Endothelial cell of umbilical vein (primary cell): Measurements from ENCODE around the gene BSPRY. TPM values are rescaled to one million over a fixed set of nuclear protein-coding genes. Genes with fewer than 3 reads are reported as not detected.

Experiments
- BruUV-seq: library from RNA; stranded (reverse); fragments of 400-500 nt; replicated peaks from 2 replicates; lab custom pipeline; 2021; lab: Mats Ljungman, UMichigan
- CTCF ChIA-PET: fragments of 300-600, 350-600 bp; sonication (Branson Sonifier 250); formaldehyde crosslinking; loops from one replicate; lab custom pipeline; 2021; ENCODE audit warnings: antibody characterized with exemption, inconsistent platforms; lab: Charles Lee
- POLR2A ChIA-PET: fragments of 300-600, 350-600 bp; sonication (Branson Sonifier 250); formaldehyde crosslinking; loops from one replicate; lab custom pipeline; 2021; ENCODE audit warnings: antibody characterized with exemption, inconsistent platforms; lab: Charles Lee
- DNase-seq: peaks from one replicate; pipeline ENCODE4 v3.0.0-alpha.2; 2011; ENCODE audit warnings: low read depth, low spot score
- FAIRE-seq: peaks from 2 replicates; lab custom pipeline; 2011; peaks lifted over from hg19 to GRCh38; lab: Jason Lieb, UNC
- H2AFZ ChIP-seq: 2 replicates; pipeline ENCODE4 v1.6.0; 2012; ENCODE audit warnings: low read depth, low read length, control low read depth, inconsistent platforms
- H3K27ac ChIP-seq: 2 replicates; pipeline ENCODE4 v1.5.1; 2011; ENCODE audit warnings: low read depth, mild to moderate bottlenecking, control low read depth, low read length, moderate library complexity; ENCODE audit not compliant: insufficient read depth
- H3K27me3 ChIP-seq, 2 experiments: 2 replicates each; pipeline versions ENCODE4 v1.6.0 to v1.6.1; 2011; ENCODE audit warnings: low read length in 2 of 2, mixed read lengths in 1 of 2; ENCODE audit not compliant: control insufficient read depth in 2 of 2, insufficient read depth in 2 of 2
- H3K36me3 ChIP-seq, 2 experiments: 2 replicates in 1 of 2; 3 replicates in 1 of 2; pipeline ENCODE4 v1.5.1; 2011; ENCODE audit warnings: low read length in 2 of 2, mild to moderate bottlenecking in 1 of 2, moderate library complexity in 1 of 2; ENCODE audit not compliant: control insufficient read depth in 2 of 2, insufficient read depth in 2 of 2; ENCODE audit errors: extremely low read depth in 1 of 2
- H3K4me1 ChIP-seq: 3 replicates; pipeline ENCODE4 v1.5.1; 2011; ENCODE audit warnings: mild to moderate bottlenecking, low read length; ENCODE audit not compliant: control insufficient read depth, insufficient read depth; ENCODE audit errors: extremely low read depth
- H3K4me2 ChIP-seq: 2 replicates; pipeline ENCODE4 v1.6.1; 2011; ENCODE audit warnings: low read length, control low read depth, mixed read lengths; ENCODE audit not compliant: insufficient read depth
- H3K4me3 ChIP-seq, 3 experiments: fragments of 200-600 bp in 1 of 3; sonication (generic), shearing (Covaris generic) in 1 of 3; replicated peaks in 1 of 3; 2 replicates each; pipeline ENCODE4 v1.5.1; 2011 to 2016; ENCODE audit warnings: control low read depth in 3 of 3, low read length in 3 of 3, mild to moderate bottlenecking in 2 of 3, inconsistent platforms in 1 of 3, low read depth in 1 of 3, moderate library complexity in 1 of 3; ENCODE audit not compliant: insufficient read depth in 1 of 3
- H3K79me2 ChIP-seq: 2 replicates; pipeline ENCODE4 v1.6.0; 2012; ENCODE audit warnings: low read length, inconsistent platforms; ENCODE audit not compliant: control insufficient read depth, insufficient read depth
- H3K9ac ChIP-seq: replicated peaks from 2 replicates; pipeline ENCODE3; 2011; ENCODE audit warnings: low read length, control low read depth; ENCODE audit not compliant: insufficient read depth; ENCODE audit errors: extremely low read depth
- H3K9me1 ChIP-seq: replicated peaks from 3 replicates; pipeline ENCODE4 v1.6.0; 2011; ENCODE audit warnings: mild to moderate bottlenecking, low read length; ENCODE audit not compliant: control insufficient read depth, insufficient read depth; ENCODE audit errors: extremely low read depth
- H3K9me3 ChIP-seq: replicated peaks from 2 replicates; pipeline ENCODE4 v1.5.1; 2012; ENCODE audit warnings: low read length, inconsistent platforms; ENCODE audit not compliant: control insufficient read depth, insufficient read depth
- H4K20me1 ChIP-seq: replicated peaks from 2 replicates; pipeline ENCODE3; 2011; ENCODE audit warnings: mild to moderate bottlenecking, low read length; ENCODE audit not compliant: control insufficient read depth, insufficient read depth; ENCODE audit errors: extremely low read depth
- CTCF ChIP-seq, 2 donors: IDR thresholded peaks; 1 replicate in 1 of 2; 2 replicates in 1 of 2; pipeline ENCODE4 v1.5.1; 2011; ENCODE audit warnings: low read length in 2 of 2, mild to moderate bottlenecking in 2 of 2, moderate library complexity in 2 of 2, control low read depth in 1 of 2, inconsistent platforms in 1 of 2, low read depth in 1 of 2; ENCODE audit not compliant: insufficient read depth in 1 of 2; ENCODE audit errors: extremely low read depth in 1 of 2
- EZH2 ChIP-seq: IDR thresholded peaks from 2 replicates; pipeline ENCODE4 v1.6.1; 2012; ENCODE audit warnings: borderline replicate concordance, low read depth, mild to moderate bottlenecking, moderate library complexity, low read length, inconsistent platforms; ENCODE audit not compliant: severe bottlenecking
- FOS ChIP-seq: IDR thresholded peaks from 2 replicates; pipeline ENCODE4 v1.6.1; 2011; ENCODE audit warnings: mild to moderate bottlenecking, low read length, moderate library complexity, borderline replicate concordance; ENCODE audit not compliant: insufficient read depth
- GATA2 ChIP-seq: IDR thresholded peaks from 2 replicates; pipeline ENCODE4 v1.7.0; 2011; ENCODE audit warnings: low read depth, mild to moderate bottlenecking, moderate library complexity, mixed read lengths, low read length; ENCODE audit not compliant: insufficient read length, insufficient read depth
- JUN ChIP-seq: IDR thresholded peaks from 2 replicates; pipeline ENCODE4 v1.6.1; 2011; ENCODE audit warnings: borderline replicate concordance, low read depth; ENCODE audit not compliant: insufficient read length, insufficient read depth
- MYC ChIP-seq: IDR thresholded peaks from one replicate; pipeline ENCODE4 v1.6.1; 2011; ENCODE audit warnings: mild to moderate bottlenecking, low read depth, low read length
- POLR2A ChIP-seq: IDR thresholded peaks from 2 replicates; pipeline ENCODE4 v1.6.1; 2012; ENCODE audit warnings: low read depth, mild to moderate bottlenecking, control low read depth, low read length
- POLR2AphosphoS5 ChIP-seq: IDR thresholded peaks from 2 replicates; pipeline ENCODE4 v1.6.1; 2012; ENCODE audit warnings: low read depth, mild to moderate bottlenecking, control low read depth, low read length, moderate library complexity; ENCODE audit not compliant: insufficient read depth
- dilution Hi-C: fragments of 300-500 bp; cut with MboI; formaldehyde crosslinking; loops from one replicate; pipeline ENCODE4 v1.15.0; 2019; ENCODE audit warnings: low sequenced_read_pairs; ENCODE audit not compliant: extremely low pct_ligation_motif_present
- intact Hi-C: fragments of 100-400 bp; cut with micrococcal nuclease; formaldehyde crosslinking; loops from one replicate; pipeline ENCODE4 v1.10.0; 2022
- polyA plus RNA-seq, 4 experiments: library from polyadenylated mRNA; depleted of rRNA in 3 of 4; stranded (reverse) in 3 of 4; unstranded in 1 of 4; fragments of >200 nt; gene quantifications; 2 replicates each; pipeline versions ENCODE4 v1.2.1 to v1.2.3, GENCODE V29; 2011 to 2012; ENCODE audit warnings: missing spikeins in 1 of 4
- total RNA-seq: library from RNA; stranded (reverse); gene quantifications from 2 replicates; pipeline ENCODE4 v1.2.3, GENCODE V29; 2021
- TF ChIP-seq, protein P1 (sequence below): IDR thresholded peaks from 2 replicates; pipeline ENCODE4 v1.6.1; 2011; ENCODE audit not compliant: insufficient read depth, insufficient read length

The BSPRY gene
- total and polyA plus RNA-seq, 2 donors (not counting 3 experiments of a cell fraction or from before 2014, with no cell fraction given): not detected

DNA sequence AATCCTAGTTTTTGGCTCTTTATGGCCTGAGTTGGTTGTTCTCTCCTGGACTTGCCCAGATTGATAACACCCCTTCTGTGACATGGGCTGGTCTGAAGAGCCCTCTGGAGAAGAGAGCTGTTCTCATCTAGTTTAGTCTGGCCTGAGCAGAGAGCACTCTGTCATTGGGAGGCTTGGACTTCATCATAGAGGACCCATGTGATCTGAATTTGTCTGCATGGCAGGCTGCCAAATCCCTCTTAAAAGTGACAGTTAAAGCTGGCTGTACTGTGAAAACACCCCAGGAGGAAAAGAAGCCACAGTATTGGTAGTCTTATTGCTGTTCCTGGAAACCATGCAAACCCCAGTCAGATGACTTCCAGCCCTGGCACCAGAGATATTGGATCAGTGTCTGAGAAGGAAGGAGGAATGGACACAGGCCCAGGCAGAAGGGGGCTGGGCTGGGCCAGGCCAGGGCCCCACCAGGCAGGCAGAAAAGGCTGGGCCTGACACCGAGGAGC, 5.6 kb upstream of the BSPRY start:
- ChIA-PET POLR2A (no interaction called here), CTCF (no interaction called here)
- intact Hi-C loops (no loop called here), dilution Hi-C loops (no loop called here)
- peaks cover 8% of the 10 kb centered on the region for H3K4me1 ChIP-seq
- no peaks in the 10 kb centered on the region for H3K9me1 ChIP-seq
- no peak overlapping the region for H3K9ac ChIP-seq
- H3K4me3 ChIP-seq: no peak overlapping the region
- no peaks in the 10 kb centered on the region for H4K20me1 ChIP-seq
- H2AFZ ChIP-seq: no peak overlapping the region
- no peak overlapping the region for H3K27ac ChIP-seq
- no peaks in the 10 kb centered on the region for H3K36me3 ChIP-seq
- TF ChIP-seq, protein P1, sequence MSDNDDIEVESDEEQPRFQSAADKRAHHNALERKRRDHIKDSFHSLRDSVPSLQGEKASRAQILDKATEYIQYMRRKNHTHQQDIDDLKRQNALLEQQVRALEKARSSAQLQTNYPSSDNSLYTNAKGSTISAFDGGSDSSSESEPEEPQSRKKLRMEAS: no peak
- TF ChIP-seq FOS (no peak), JUN (no peak), GATA2 (no peak), EZH2 (no peak), POLR2AphosphoS5 (no peak), POLR2A (no peak), CTCF (IDR thresholded peaks at IDR 0.05; ENCODE audit: extremely low read depth in 1 of 2, insufficient read depth in 1 of 2, low read depth in 1 of 2, low read length in 2 of 2) (no peak), MYC (no peak)
- no TSS peak for BruUV-seq
- H3K4me2 ChIP-seq: no peak overlapping the region
- no peak for FAIRE-seq
- H3K9me3 ChIP-seq: no peaks in the 10 kb centered on the region
- DNase-seq: no peak
- H3K27me3 ChIP-seq: peaks cover 9 to 17% of the 10 kb centered on the region in 2 experiments
- H3K79me2 ChIP-seq: no peaks in the 10 kb centered on the region
